Stimulated activated CD4-positive, alpha-beta T cell treated with anti-CD3 and anti-CD28 coated beads, Interleukin-4, amount 100 ng/mL, for 1 hour (primary cell): Measurements from ENCODE around the gene MEAK7.
A peak's percentile ranks its signal among the peaks of the same experiment; 100 is the strongest.

Experiments used
- DNase-seq: peaks from one replicate; pipeline ENCODE4 v3.0.0-alpha.2; 2020

Gene MEAK7

GRCh38 chr16:84509032-84509950 is 4.8 kb upstream of the MEAK7 start:
- no peak for DNase-seq

- DNase-seq: no peak
These were observed 4.0 kb upstream of the MEAK7 start for GRCh38 chr16:84508502-84508901.

- DNase-seq: peak; percentile 29
These were observed 2.8 kb upstream of the MEAK7 start for GRCh38 chr16:84507011-84507982.

GRCh38 chr16:84505249-84506187 is 1.1 kb upstream of the MEAK7 start:
- no peak for DNase-seq

GRCh38 chr16:84503751-84504395 is 586 bp downstream of the MEAK7 start:
- no peak for DNase-seq

GRCh38 chr16:84502581-84502980 is 1.9 kb downstream of the MEAK7 start:
- DNase-seq: no peak

GRCh38 chr16:84502075-84502474 is 2.4 kb downstream of the MEAK7 start:
- DNase-seq: no peak

- DNase-seq: no peak
These were observed 3.3 kb downstream of the MEAK7 start for GRCh38 chr16:84501077-84501735.

GRCh38 chr16:84500531-84500930 is 3.9 kb downstream of the MEAK7 start:
- DNase-seq: no peak

GRCh38 chr16:84499638-84500037 is 4.8 kb downstream of the MEAK7 start:
- no peak for DNase-seq

GRCh38 chr16:84498859-84499620 is 5.4 kb downstream of the MEAK7 start:
- DNase-seq: no peak

- DNase-seq: no peak
These were observed 6.2 kb downstream of the MEAK7 start for GRCh38 chr16:84498223-84498610.

- DNase-seq: no peak
These were observed 6.8 kb downstream of the MEAK7 start for GRCh38 chr16:84497418-84498222.

GRCh38 chr16:84496991-84497390 is 7.5 kb downstream of the MEAK7 start:
- DNase-seq: no peak

- DNase-seq: no peak
These were observed 9.0 kb downstream of the MEAK7 start for GRCh38 chr16:84495506-84495905.

GRCh38 chr16:84489131-84489530 is 15.3 kb downstream of the MEAK7 start:
- DNase-seq: no peak

GRCh38 chr16:84487358-84487757 is 17.1 kb downstream of the MEAK7 start:
- DNase-seq: no peak

GRCh38 chr16:84486551-84487235 is 17.8 kb downstream of the MEAK7 start:
- DNase-seq: no peak

- no peak for DNase-seq
These were observed 18.3 kb downstream of the MEAK7 start for GRCh38 chr16:84486126-84486525.
